D341Med (cell line): ENCODE measurements around the gene FGF23.
"Not testable (repeated sequence)": the region's sequence is repeated elsewhere in the genome, so short reads cannot be mapped to it uniquely, and the experiment has no call there.

Source experiments
- DNase-seq: peaks from one replicate; pipeline ENCODE4 v3.0.0; 2012; ENCODE audit warnings: low spot score

The FGF23 gene

GRCh38 chr12:4379405-4379804, at the start of gene FGF23:
TSS of gene FGF23 (minus strand) at chr12:4379712. CDS start at chr12:4379582, 130 bp downstream.
- DNase-seq: peak; percentile 36

- DNase-seq: no peak
Measured at GRCh38 chr12:4424422-4424821, 44.9 kb upstream of the FGF23 start.

- no peak for DNase-seq
Measured at GRCh38 chr12:4423528-4424195, 44.1 kb upstream of the FGF23 start.

- DNase-seq: no peak
Measured at GRCh38 chr12:4422985-4423384, 43.5 kb upstream of the FGF23 start.

- DNase-seq: peak; percentile 75
Measured at GRCh38 chr12:4421590-4422031, 42.1 kb upstream of the FGF23 start.

GRCh38 chr12:4420138-4420670, 40.7 kb upstream of the FGF23 start:
- DNase-seq: no peak

- DNase-seq: no peak
Measured at GRCh38 chr12:4418913-4419312, 39.4 kb upstream of the FGF23 start.

- DNase-seq: no peak
Measured at GRCh38 chr12:4417936-4418335, 38.4 kb upstream of the FGF23 start.

- no peak for DNase-seq
Measured at GRCh38 chr12:4417455-4417854, 37.9 kb upstream of the FGF23 start.

- DNase-seq: no peak
Measured at GRCh38 chr12:4416276-4416675, 36.8 kb upstream of the FGF23 start.

GRCh38 chr12:4412465-4412864, 33.0 kb upstream of the FGF23 start:
- DNase-seq: no peak

GRCh38 chr12:4412056-4412455, 32.5 kb upstream of the FGF23 start:
- DNase-seq: no peak

- DNase-seq: no peak
Measured at GRCh38 chr12:4407136-4407535, 27.6 kb upstream of the FGF23 start.

- DNase-seq: not testable (repeated sequence)
Measured at GRCh38 chr12:4404877-4405637, 25.5 kb upstream of the FGF23 start.

- no peak for DNase-seq
Measured at GRCh38 chr12:4402996-4403395, 23.5 kb upstream of the FGF23 start.

- no peak for DNase-seq
Measured at GRCh38 chr12:4401117-4401516, 21.6 kb upstream of the FGF23 start.

GRCh38 chr12:4395818-4396217, 16.3 kb upstream of the FGF23 start:
- no peak for DNase-seq

- no peak for DNase-seq
Measured at GRCh38 chr12:4393211-4393610, 13.7 kb upstream of the FGF23 start.

- DNase-seq: no peak
Measured at GRCh38 chr12:4392223-4392742, 12.8 kb upstream of the FGF23 start.

- DNase-seq: no peak
Measured at GRCh38 chr12:4388662-4389061, 9.2 kb upstream of the FGF23 start.

GRCh38 chr12:4388032-4388431, 8.5 kb upstream of the FGF23 start:
- no peak for DNase-seq

- no peak for DNase-seq
Measured at GRCh38 chr12:4387607-4388006, 8.1 kb upstream of the FGF23 start.

- no peak for DNase-seq
Measured at GRCh38 chr12:4386801-4387200, 7.3 kb upstream of the FGF23 start.
